M059J (cell line): ENCODE results near the gene CST3. TPM values are rescaled to one million over a fixed set of nuclear protein-coding genes. Genes with fewer than 3 reads are reported as not detected.
"Not testable (repeated sequence)": the region's sequence is repeated elsewhere in the genome, so short reads cannot be mapped to it uniquely, and the experiment has no call there.

Experiments
- DNase-seq: peaks from one replicate; pipeline ENCODE4 v3.0.0-alpha.2; 2012; ENCODE audit warnings: low read depth
- total RNA-seq: library from RNA; depleted of rRNA; stranded (reverse); fragments of >200 nt; shearing (Covaris generic); gene quantifications from 2 replicates; pipeline ENCODE4 v1.2.3, GENCODE V29; 2014; rRNA removed

Gene CST3, protein sequence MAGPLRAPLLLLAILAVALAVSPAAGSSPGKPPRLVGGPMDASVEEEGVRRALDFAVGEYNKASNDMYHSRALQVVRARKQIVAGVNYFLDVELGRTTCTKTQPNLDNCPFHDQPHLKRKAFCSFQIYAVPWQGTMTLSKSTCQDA
- total RNA-seq = 330 and 411 TPM in 2 replicates

GRCh38 chr20:23637282-23638221, at the start of gene CST3:
CST3 (minus strand) TSS chr20:23637955; CDS start chr20:23637862, 93 bp downstream.
- peak; percentile 90 for DNase-seq

- DNase-seq = no peak
Observed at GRCh38 chr20:23686046-23686750, 48.4 kb upstream of the CST3 start.

DNA sequence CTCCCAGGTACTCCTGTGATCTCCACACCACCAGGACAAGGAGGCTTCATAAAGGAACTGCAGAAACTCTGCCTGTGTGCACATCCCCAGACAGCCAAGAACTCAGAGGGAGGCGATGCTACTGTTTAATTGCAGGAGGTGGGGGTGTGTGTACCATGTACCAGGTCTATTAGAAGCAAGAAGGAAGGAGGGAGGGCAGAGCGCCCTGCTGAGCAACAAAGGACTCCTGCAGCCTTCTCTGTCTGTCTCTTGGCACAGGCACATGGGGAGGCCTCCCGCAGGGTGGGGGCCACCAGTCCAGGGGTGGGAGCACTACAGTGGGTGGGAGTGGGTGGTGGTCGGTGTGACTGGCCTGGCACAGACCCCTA, 47.8 kb upstream of the CST3 start:
- DNase-seq = not testable (repeated sequence)

- no peak for DNase-seq
Observed at GRCh38 chr20:23684261-23684660, 46.5 kb upstream of the CST3 start.

DNA sequence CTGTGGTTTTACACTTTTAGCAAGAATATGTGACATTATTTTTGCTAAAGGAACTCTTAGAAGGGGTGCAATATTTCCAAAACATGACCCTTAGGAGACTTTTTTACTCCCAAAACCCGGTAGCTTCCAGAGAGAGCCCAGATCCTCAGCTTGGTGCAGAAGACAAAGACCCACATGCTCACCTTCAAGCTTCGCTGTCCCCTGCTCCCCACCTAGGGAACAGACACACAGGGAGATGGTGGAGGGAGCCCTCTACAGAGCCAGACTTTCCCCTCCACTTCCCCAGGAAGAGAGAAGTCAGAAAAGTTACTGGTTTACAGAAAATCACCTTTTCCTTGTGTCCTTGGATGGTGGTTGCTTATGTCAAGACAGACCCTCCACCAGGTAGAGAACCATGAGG, 46.1 kb upstream of the CST3 start:
- DNase-seq = no peak

DNA sequence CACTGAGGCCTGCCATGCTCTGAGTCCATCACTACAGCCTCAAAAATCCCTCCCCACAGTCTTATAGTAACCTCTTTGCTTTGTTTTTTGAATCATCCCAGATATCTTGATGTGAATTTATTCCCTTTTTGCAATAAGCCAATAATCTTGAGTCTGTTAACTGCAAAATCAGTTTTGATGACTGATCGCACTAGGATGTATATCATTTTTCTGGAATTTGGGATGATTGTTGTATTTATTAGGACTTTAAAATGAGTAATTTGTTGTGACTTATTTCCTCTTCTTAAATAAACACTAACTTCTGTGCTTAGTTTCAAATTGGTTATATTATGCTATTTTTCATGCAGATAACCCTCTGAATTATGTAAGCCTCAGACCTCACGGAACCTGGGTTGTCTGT, 45.5 kb upstream of the CST3 start:
- no peak for DNase-seq

GRCh38 chr20:23680146-23680545, 42.4 kb upstream of the CST3 start:
- DNase-seq = no peak

- no peak for DNase-seq
Observed at GRCh38 chr20:23679133-23680092, 41.7 kb upstream of the CST3 start.

DNA sequence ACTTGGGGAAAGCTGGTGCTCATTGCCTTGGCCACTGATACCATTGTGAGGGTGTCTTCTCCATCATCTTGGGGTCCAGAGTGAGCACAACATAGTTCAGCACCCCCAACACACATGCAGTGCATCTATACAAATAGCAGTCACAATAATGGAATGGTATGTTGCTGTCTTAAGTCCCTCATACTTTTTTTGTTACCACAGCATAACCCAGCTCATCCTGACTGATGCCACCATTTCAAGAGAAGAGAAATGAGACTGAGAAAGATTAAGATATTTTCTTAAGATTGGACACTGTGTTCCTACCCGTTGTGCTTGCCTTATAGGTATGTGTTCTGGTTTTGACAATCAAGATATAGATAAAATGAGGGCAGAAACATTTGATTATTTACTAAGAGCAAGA, 35.5 kb upstream of the CST3 start:
- DNase-seq = no peak

GRCh38 chr20:23672158-23672557, 34.4 kb upstream of the CST3 start:
- DNase-seq = no peak

GRCh38 chr20:23671479-23671878, 33.7 kb upstream of the CST3 start:
- DNase-seq = no peak

DNA sequence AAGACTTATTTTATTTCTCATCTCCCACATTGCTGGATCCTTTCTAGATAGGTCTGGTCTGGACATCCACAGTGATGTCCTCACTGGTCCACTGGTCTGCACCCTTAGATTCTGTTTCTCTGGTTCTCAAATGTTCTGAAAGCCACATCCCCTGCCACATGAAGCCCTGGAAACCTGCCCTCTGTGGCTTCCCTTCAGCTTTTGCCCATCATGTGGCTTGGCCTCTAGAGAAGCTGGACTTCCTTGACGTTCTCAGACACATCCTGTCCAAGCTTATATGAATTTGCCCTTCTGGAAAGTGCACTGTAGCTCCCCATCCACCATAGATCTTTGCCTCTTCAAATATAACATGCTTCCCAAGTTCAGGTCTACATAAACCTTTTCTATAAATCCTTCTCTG, 32.6 kb upstream of the CST3 start:
- DNase-seq = no peak

GRCh38 chr20:23669866-23670265, 32.1 kb upstream of the CST3 start:
- DNase-seq = no peak

DNA sequence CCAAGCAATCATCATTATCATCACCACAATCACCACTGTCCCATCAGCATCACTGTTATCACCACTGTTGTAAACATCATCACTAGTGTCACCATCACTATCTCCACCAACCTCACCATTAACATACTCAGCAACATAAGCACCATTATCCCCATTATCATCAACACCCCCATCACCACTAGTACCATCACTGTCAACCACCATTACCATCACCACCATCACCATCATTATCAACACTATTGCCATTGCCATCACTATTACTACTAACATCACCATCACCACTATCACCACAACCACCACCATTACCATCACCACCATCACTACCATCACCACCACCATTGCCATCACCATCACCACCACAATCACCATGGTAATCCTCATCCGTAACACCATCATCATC, 31.6 kb upstream of the CST3 start:
- DNase-seq = no peak

DNA sequence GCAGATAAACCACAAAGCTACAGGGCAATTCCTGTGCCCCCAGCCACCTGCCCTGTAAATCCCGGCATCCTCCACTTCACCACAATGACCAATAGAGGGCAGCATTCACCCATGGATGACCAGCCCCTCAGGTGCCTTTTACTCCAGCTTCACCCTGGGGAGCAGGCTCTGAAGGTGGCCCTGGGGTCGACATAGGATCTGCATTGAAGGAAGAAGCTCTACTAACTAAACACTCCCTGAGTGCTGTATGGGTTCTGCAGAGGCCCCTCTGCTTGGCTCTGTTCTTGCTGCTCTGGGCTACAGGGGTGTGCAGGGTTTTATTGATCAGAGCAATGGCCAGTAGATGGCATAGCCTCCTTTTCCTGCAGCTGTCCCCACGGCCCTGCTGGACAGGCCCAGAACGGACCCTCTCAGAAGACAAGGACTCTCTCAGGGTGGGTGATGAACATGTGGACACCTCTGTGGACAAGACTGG, 30.8 kb upstream of the CST3 start:
- peak; percentile 68 for DNase-seq

GRCh38 chr20:23667666-23668065, 29.9 kb upstream of the CST3 start:
- DNase-seq = no peak

DNA sequence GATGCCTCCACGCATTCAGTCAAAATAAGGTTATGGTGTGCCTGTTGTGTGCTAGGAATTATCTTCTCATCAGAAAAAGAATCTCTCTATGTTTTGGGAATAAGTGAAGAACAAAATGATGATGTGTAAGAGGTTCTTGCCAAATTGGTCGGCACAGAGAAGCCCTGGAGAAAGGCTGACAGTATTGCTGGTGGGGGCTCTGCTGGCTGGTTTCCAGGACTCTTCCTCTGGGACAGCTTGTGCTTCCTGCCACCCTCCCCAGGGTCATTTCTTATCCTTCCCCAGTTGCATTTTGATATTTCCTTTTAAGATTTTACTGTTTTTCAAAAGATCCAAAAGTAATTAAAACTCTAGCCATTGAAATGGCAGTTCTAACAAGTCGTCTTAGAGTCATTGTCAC, 28.9 kb upstream of the CST3 start:
- no peak for DNase-seq

DNA sequence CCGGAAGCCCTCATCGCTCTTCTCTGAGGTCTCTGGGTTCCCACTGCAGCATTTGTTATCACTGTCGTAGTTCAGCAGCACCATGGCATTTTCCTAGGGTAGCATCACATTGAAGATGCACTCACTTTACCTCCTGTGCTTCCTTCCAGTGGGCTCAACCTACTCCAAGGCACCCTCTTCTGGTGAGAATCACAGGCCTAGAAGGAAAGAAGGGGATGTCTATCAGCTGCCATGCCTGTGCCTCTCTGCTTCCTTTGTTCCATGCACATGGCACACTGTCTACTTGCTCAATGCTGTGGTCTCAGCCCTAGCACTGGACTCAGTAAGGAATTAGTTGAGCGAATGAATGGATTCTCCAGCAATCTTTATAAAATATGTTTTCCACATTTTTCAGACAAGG, 28.4 kb upstream of the CST3 start:
- peak; percentile 37 for DNase-seq

- DNase-seq = no peak
Observed at GRCh38 chr20:23664954-23665353, 27.2 kb upstream of the CST3 start.

DNA sequence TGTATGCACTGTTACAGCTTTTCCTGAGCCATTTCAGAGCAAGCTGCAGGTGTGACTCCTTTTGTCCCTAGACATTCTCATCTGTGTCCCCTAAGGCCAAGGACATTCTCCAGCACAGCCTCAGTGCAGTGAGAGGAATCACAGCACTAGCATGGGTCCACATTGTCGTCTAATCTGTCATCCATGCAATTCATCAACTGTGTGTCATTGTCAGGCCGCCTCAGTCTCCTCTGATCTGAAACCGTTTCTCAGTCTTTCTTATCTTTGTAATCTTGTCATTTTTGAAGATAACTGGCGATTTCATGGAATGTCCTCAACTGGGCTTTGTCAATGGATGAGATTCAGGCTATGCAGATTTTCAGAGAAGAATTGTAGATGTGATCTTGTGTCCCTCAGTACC, 26.3 kb upstream of the CST3 start:
- DNase-seq = not testable (repeated sequence)

DNA sequence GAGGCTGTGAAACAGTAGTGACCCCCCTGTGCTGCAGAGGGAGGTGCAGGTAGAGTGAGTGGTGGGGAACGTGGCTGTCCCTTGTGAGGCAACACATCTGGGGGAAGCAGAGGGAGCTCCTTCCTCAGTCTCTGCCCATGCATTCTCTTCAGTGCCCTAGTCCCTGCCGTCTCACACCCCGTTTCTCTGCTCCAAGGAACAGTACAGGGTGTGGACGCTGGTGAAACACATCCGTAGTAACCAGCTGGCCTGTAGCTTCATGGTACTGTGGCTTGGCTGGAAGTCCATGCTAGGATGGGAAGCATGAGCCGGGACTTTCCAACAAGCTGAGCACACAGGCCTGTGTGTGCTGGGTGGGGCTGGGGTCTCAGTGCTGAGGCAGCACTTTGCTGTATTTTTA, 25.4 kb upstream of the CST3 start:
- DNase-seq = no peak
